ENCODE results near the gene PLCH1. TPM values are rescaled to one million over a fixed set of nuclear protein-coding genes. Genes with fewer than 3 reads are reported as not detected.

The PLCH1 gene
- total and polyA plus RNA-seq, 10 of the 15 experiments (the other 5 are each of a cell fraction or from before 2014, with no cell fraction given) = 0.03 to 0.22 (median 0.04) TPM; not detected in 5

DNA sequence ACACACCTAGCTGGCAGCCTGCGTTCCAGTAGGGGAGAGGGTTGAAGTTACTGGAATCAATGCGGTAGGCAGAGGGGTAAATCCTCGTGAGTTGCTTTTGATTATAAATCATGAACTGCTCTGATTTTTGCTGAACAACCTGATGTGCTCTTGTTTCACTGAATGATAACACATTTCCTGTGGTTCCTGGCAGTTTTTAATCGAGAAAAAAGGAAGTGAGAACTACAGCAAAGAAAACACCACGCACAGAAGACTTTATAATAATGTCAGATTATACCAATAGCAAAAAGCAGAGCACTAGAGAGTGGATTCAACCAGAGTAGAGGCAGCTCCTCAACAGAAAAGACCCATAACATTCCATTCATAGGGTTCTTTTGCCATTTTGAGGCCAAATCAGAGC, 250.5 kb downstream of the PLCH1 start:
- peaks cover 7% of the 10 kb centered on the region for H3K4me1 ChIP-seq (ENCODE audit: control insufficient read depth, insufficient read depth, low read length)
- H2AFZ ChIP-seq (ENCODE audit: control insufficient read depth, low read depth, low read length) = no peak overlapping the region
- no peaks in the 10 kb centered on the region for H4K20me1 ChIP-seq (ENCODE audit: control insufficient read depth, insufficient read depth)
- in situ Hi-C loops (cut with MboI) (no loop called here), intact Hi-C loops (cut with micrococcal nuclease; ENCODE audit: unreplicated experiment) (loop anchor here (2.0 kb wide), 1 partner anchor 24 kb away; no protein-coding TSS in a partner anchor)
- FAIRE-seq = peak; percentile 75
- BruUV-seq (replicated peaks) = no TSS peak
- no peaks in the 10 kb centered on the region for H3K36me3 ChIP-seq (ENCODE audit: control insufficient read depth in 2 of 2, insufficient read depth in 2 of 2, low read length in 1 of 2)
- ChIA-PET SMC1A (ENCODE audit: uncharacterized antibody, unreplicated experiment) (interaction anchor here (0.8 kb wide), 1 partner anchor 25 kb away, joined by 4 read pairs; no protein-coding TSS in a partner anchor), RAD21 (ENCODE audit: unreplicated experiment) (no interaction called here), CTCF (no interaction called here), POLR2A (no interaction called here)
- H3K9ac ChIP-seq (ENCODE audit: control insufficient read depth, insufficient read depth, low read length) = no peak overlapping the region
- peaks cover 0 to 2% of the 10 kb centered on the region in 2 experiments; a peak in 1 of 4 replicates for H3K27me3 ChIP-seq (replicated peaks in 1 of 2; ENCODE audit: control insufficient read depth in 2 of 2, insufficient read depth in 2 of 2, low read length in 1 of 2)
- H3K9me3 ChIP-seq (replicated peaks; ENCODE audit: control insufficient read depth, insufficient read depth, low read length) = no peaks in the 10 kb centered on the region
- WGBS (ENCODE audit: insufficient coverage, insufficient replicate concordance, low lambda C conversion rate, missing lambda C conversion rate) = 8% methylated on average over 5 of the region's 5 CpGs
- H3K27ac ChIP-seq (ENCODE audit: control insufficient read depth, insufficient read depth) = no peak overlapping the region
- no peak for DNase-seq (ENCODE audit: low read depth, low spot score)
- peak; percentile 85 for ATAC-seq
- H3K4me3 ChIP-seq = no peak overlapping the region
- H3K4me2 ChIP-seq (ENCODE audit: control insufficient read depth, insufficient read depth) = peak overlapping the region; percentile 63; the same call in 1 of the 2 replicates
- H3K79me2 ChIP-seq (ENCODE audit: control insufficient read depth, insufficient read depth, low read length) = no peaks in the 10 kb centered on the region
- TF ChIP-seq USF2 (IDR thresholded peaks at IDR 0.05; ENCODE audit: borderline replicate concordance, low read depth, low read length) (no peak), CBFB (IDR thresholded peaks at IDR 0.05; ENCODE audit: low read depth) (no peak), ELK1 (IDR thresholded peaks at IDR 0.05; ENCODE audit: low read depth, low read length) (no peak), RAD21 (IDR thresholded peaks at IDR 0.05; ENCODE audit: insufficient read depth, low read depth, low read length) (no peak), MYC (IDR thresholded peaks at IDR 0.05; ENCODE audit: insufficient read depth, insufficient read length, insufficient replicate concordance, low read length, severe bottlenecking) (no peak), WRNIP1 (IDR thresholded peaks at IDR 0.05; ENCODE audit: borderline replicate concordance, low read depth, low read length) (no peak), TCF7 (IDR thresholded peaks at IDR 0.05; ENCODE audit: borderline replicate concordance) (no peak), SRF (IDR thresholded peaks at IDR 0.05; ENCODE audit: low read depth in 2 of 2, low read length in 2 of 2) (no peak), EED (IDR thresholded peaks at IDR 0.05; ENCODE audit: low read depth) (no peak), SMAD1 (IDR thresholded peaks at IDR 0.05; ENCODE audit: low read depth, partially characterized antibody) (no peak), NBN (IDR thresholded peaks at IDR 0.05) (no peak), NFYA (IDR thresholded peaks at IDR 0.05; ENCODE audit: borderline replicate concordance, low read depth, low read length) (no peak), BHLHE40 (IDR thresholded peaks at IDR 0.05; ENCODE audit: borderline replicate concordance in 1 of 2, low read depth in 2 of 2, low read length in 1 of 2) (no peak), ZNF24 (IDR thresholded peaks at IDR 0.05) (no peak), LARP7 (IDR thresholded peaks at IDR 0.05) (no peak), IKZF2 (IDR thresholded peaks at IDR 0.05) (no peak), ZNF207 (IDR thresholded peaks at IDR 0.05; ENCODE audit: borderline replicate concordance) (no peak), RUNX3 (IDR thresholded peaks at IDR 0.05; ENCODE audit: low read length) (peak; percentile 60), KLF5 (IDR thresholded peaks at IDR 0.05; ENCODE audit: partially characterized antibody) (no peak)
- TF ChIP-seq, protein P1, sequence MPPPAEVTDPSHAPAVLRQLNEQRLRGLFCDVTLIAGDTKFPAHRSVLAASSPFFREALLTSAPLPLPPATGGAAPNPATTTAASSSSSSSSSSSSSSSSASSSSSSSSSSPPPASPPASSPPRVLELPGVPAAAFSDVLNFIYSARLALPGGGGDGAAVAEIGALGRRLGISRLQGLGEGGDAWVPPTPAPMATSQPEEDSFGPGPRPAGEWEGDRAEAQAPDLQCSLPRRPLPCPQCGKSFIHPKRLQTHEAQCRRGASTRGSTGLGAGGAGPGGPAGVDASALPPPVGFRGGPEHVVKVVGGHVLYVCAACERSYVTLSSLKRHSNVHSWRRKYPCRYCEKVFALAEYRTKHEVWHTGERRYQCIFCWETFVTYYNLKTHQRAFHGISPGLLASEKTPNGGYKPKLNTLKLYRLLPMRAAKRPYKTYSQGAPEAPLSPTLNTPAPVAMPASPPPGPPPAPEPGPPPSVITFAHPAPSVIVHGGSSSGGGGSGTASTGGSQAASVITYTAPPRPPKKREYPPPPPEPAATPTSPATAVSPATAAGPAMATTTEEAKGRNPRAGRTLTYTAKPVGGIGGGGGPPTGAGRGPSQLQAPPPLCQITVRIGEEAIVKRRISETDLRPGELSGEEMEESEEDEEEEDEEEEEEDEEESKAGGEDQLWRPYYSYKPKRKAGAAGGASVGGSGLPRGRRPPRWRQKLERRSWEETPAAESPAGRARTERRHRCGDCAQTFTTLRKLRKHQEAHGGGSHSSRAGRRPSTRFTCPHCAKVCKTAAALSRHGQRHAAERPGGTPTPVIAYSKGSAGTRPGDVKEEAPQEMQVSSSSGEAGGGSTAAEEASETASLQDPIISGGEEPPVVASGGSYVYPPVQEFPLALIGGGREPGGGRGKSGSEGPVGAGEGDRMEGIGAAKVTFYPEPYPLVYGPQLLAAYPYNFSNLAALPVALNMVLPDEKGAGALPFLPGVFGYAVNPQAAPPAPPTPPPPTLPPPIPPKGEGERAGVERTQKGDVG (CRISPR knock-in tag; IDR thresholded peaks at IDR 0.05) = no peak
